GM04503 (cell line): ENCODE measurements around the gene CHRNB4.
"Not testable (repeated sequence)": the region's sequence is repeated elsewhere in the genome, so short reads cannot be mapped to it uniquely, and the experiment has no call there.

Experiments
- DNase-seq: peaks from one replicate; pipeline ENCODE4 v3.0.0-alpha.2; 2012; ENCODE audit warnings: low read depth

Gene CHRNB4

GRCh38 chr15:78616506-78616905 is 24.5 kb downstream of the CHRNB4 start:
- no peak for DNase-seq

GRCh38 chr15:78615151-78615589 is 25.8 kb downstream of the CHRNB4 start:
- no peak for DNase-seq

- DNase-seq = no peak
Observed at GRCh38 chr15:78614021-78614420, 27.0 kb downstream of the CHRNB4 start.

GRCh38 chr15:78609551-78609950 is 31.5 kb downstream of the CHRNB4 start:
- not testable (repeated sequence) for DNase-seq

GRCh38 chr15:78605680-78606079 is 35.3 kb downstream of the CHRNB4 start:
- no peak for DNase-seq

GRCh38 chr15:78605201-78605600 is 35.8 kb downstream of the CHRNB4 start:
- DNase-seq = no peak

- no peak for DNase-seq
Observed at GRCh38 chr15:78604420-78604819, 36.6 kb downstream of the CHRNB4 start.

GRCh38 chr15:78603467-78603866 is 37.5 kb downstream of the CHRNB4 start:
- DNase-seq = no peak

GRCh38 chr15:78599189-78599588 is 41.8 kb downstream of the CHRNB4 start:
- DNase-seq = no peak

- DNase-seq = no peak
Observed at GRCh38 chr15:78598348-78598747, 42.7 kb downstream of the CHRNB4 start.

GRCh38 chr15:78597583-78597982 is 43.4 kb downstream of the CHRNB4 start:
- no peak for DNase-seq

GRCh38 chr15:78574944-78575343 is 66.1 kb downstream of the CHRNB4 start:
- no peak for DNase-seq
